Stimulated activated CD4-positive, alpha-beta T cell treated with anti-CD3 and anti-CD28 coated beads, Interleukin-15, amount 100 ng/mL, for 48 hours (primary cell): ENCODE results near the gene ATG101.

Experiments used
- DNase-seq, 2 donors: peaks; one replicate each; pipeline ENCODE4 v3.0.0-alpha.2; 2020; ENCODE audit warnings: low read depth in 2 of 2

Gene ATG101

GRCh38 chr12:52057638-52058576, 11.9 kb upstream of the ATG101 start:
- DNase-seq, result no peak

GRCh38 chr12:52058631-52059361, 11.0 kb upstream of the ATG101 start:
- no peak for DNase-seq

- no peak for DNase-seq
These were observed 9.9 kb upstream of the ATG101 start for GRCh38 chr12:52059582-52060497.

GRCh38 chr12:52060498-52061177, 9.1 kb upstream of the ATG101 start:
- no peak for DNase-seq

- no peak for DNase-seq
These were observed 8.2 kb upstream of the ATG101 start for GRCh38 chr12:52061470-52062166.

GRCh38 chr12:52062167-52063081, 7.4 kb upstream of the ATG101 start:
- DNase-seq, result no peak

- DNase-seq, result no peak
These were observed 6.5 kb upstream of the ATG101 start for GRCh38 chr12:52063082-52063924.

- DNase-seq, result no peak
These were observed 5.7 kb upstream of the ATG101 start for GRCh38 chr12:52063981-52064649.

GRCh38 chr12:52066346-52067080, 3.3 kb upstream of the ATG101 start:
- DNase-seq, result no peak

GRCh38 chr12:52067081-52067374, 2.8 kb upstream of the ATG101 start:
- DNase-seq, result no peak

- DNase-seq, result no peak
These were observed 577 bp downstream of the ATG101 start for GRCh38 chr12:52070185-52070925.

GRCh38 chr12:52073531-52074381, 4.0 kb downstream of the ATG101 start:
- DNase-seq, result no peak

- DNase-seq, result no peak
These were observed 5.4 kb downstream of the ATG101 start for GRCh38 chr12:52074971-52075724.

- DNase-seq, result no peak
These were observed 7.0 kb downstream of the ATG101 start for GRCh38 chr12:52076811-52077210.

- no peak for DNase-seq
These were observed 8.5 kb downstream of the ATG101 start for GRCh38 chr12:52078276-52078675.
